BJ (cell line): ENCODE data around the gene SLIT3. TPM values are rescaled to one million over a fixed set of nuclear protein-coding genes. Genes with fewer than 3 reads are reported as not detected.

ENCODE experiments used
- CTCF ChIA-PET: fragments of 350-600 bp; formaldehyde crosslinking; extraction: SDS; loops from one replicate; lab custom pipeline; 2021; ENCODE audit warnings: antibody characterized with exemption, inconsistent platforms; lab: Yijun Ruan, JAX
- POLR2A ChIA-PET: fragments of 300-600 bp; sonication (Branson Sonifier 250); formaldehyde crosslinking; extraction: SDS; loops from one replicate; lab custom pipeline; 2021; ENCODE audit warnings: antibody characterized with exemption; lab: Charles Lee
- DNase-seq: peaks from one replicate; pipeline ENCODE4 v3.0.0-alpha.2; 2011; ENCODE audit warnings: low read depth
- H3K27me3 ChIP-seq: 2 replicates; pipeline ENCODE4 v1.6.0; 2011; ENCODE audit warnings: low read length; ENCODE audit not compliant: control insufficient read depth, insufficient read depth
- H3K36me3 ChIP-seq: 2 replicates; pipeline ENCODE4 v1.5.1; 2011; ENCODE audit warnings: low read length; ENCODE audit not compliant: control insufficient read depth, insufficient read depth
- H3K4me3 ChIP-seq: 2 replicates; pipeline ENCODE4 v1.5.1; 2011; ENCODE audit warnings: low read depth, mild to moderate bottlenecking, control low read depth, low read length
- polyA plus RNA-seq: library from polyadenylated mRNA; depleted of rRNA; stranded (reverse); fragments of >200 nt; gene quantifications from 2 replicates; pipeline ENCODE4 v1.2.3, GENCODE V29; 2011
- TF ChIP-seq, protein P1 (sequence below): IDR thresholded peaks from 2 replicates; pipeline ENCODE4 v1.5.1; 2011; ENCODE audit warnings: low read depth, mild to moderate bottlenecking, control low read depth, inconsistent platforms, low read length, moderate library complexity; ENCODE audit not compliant: insufficient read depth

Gene SLIT3
- polyA plus RNA-seq, 1 experiment = 26.8 TPM

DNA sequence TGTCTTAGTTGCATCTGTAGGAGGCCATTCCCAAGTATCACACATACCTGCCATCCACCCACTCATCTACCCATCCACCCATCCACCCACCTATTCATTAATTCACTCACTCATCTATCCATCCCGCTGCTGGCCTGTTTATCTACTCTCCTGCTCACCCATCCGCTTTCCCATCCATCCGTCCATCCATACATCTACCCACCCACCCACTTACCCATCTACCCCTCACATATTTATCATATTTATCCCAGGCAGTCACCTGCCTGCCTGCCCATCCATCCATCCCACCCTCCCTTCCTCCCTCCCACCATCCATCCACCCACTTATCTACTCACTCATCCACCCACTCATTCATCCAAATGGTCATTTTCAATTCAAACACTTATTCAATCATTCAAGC is 577.9 kb downstream of the SLIT3 start:
- TF ChIP-seq, protein P1, sequence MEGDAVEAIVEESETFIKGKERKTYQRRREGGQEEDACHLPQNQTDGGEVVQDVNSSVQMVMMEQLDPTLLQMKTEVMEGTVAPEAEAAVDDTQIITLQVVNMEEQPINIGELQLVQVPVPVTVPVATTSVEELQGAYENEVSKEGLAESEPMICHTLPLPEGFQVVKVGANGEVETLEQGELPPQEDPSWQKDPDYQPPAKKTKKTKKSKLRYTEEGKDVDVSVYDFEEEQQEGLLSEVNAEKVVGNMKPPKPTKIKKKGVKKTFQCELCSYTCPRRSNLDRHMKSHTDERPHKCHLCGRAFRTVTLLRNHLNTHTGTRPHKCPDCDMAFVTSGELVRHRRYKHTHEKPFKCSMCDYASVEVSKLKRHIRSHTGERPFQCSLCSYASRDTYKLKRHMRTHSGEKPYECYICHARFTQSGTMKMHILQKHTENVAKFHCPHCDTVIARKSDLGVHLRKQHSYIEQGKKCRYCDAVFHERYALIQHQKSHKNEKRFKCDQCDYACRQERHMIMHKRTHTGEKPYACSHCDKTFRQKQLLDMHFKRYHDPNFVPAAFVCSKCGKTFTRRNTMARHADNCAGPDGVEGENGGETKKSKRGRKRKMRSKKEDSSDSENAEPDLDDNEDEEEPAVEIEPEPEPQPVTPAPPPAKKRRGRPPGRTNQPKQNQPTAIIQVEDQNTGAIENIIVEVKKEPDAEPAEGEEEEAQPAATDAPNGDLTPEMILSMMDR = no peak
- Histone ChIP-seq H3K36me3 (peaks cover 1% of the 10 kb centered on the region), H3K27me3 (no peaks in the 10 kb centered on the region), H3K4me3 (no peak overlapping the region)
- ChIA-PET POLR2A (no interaction called here), CTCF (no interaction called here)
- no peak for DNase-seq

GRCh38 chr5:168721966-168722365 is 579.0 kb downstream of the SLIT3 start:
- DNase-seq = no peak
- Histone ChIP-seq H3K27me3 (no peaks in the 10 kb centered on the region), H3K36me3 (peaks cover 1% of the 10 kb centered on the region), H3K4me3 (no peak overlapping the region)
- POLR2A ChIA-PET = no interaction called here
- TF ChIP-seq, protein P1 = no peak
- CTCF ChIA-PET = no interaction called here

- peaks cover 1% of the 10 kb centered on the region for H3K36me3 ChIP-seq
- TF ChIP-seq, protein P1 = no peak
- no peak for DNase-seq
- CTCF ChIA-PET = no interaction called here
- no peaks in the 10 kb centered on the region for H3K27me3 ChIP-seq
- POLR2A ChIA-PET = no interaction called here
- no peak overlapping the region for H3K4me3 ChIP-seq
Observed at GRCh38 chr5:168721002-168721753, 579.8 kb downstream of the SLIT3 start.

- Histone ChIP-seq H3K4me3 (no peak overlapping the region), H3K36me3 (peaks cover 1% of the 10 kb centered on the region), H3K27me3 (no peaks in the 10 kb centered on the region)
- POLR2A ChIA-PET = no interaction called here
- CTCF ChIA-PET = no interaction called here
- DNase-seq = no peak
- TF ChIP-seq, protein P1 = no peak
Observed at GRCh38 chr5:168720575-168720974, 580.4 kb downstream of the SLIT3 start.

DNA sequence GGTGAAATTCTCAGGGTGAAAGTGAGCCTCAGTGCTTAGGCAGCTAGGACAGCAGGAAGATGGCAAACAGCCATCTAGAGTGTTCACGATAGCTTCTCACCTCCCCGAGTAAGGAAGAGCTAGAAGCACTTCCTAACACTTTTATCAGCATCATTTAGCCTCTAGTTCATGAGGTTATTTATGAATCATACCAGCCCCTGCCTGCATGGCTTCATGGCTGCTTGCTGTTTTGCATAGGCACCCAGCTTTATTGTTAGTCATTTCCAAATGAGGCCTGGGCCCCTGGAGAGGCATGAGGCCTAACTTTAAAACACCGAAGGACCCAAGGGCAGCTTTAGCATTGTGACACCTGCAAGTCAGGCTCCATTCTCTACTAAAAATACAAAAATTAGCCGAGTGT is 586.9 kb downstream of the SLIT3 start:
- Histone ChIP-seq H3K27me3 (no peaks in the 10 kb centered on the region), H3K36me3 (peaks cover 2% of the 10 kb centered on the region; the same call in 1 of the 2 replicates), H3K4me3 (no peak overlapping the region)
- POLR2A ChIA-PET = no interaction called here
- CTCF ChIA-PET = interaction anchor here (1.2 kb wide), 2 partner anchors 10 to 34 kb away, joined by 3 read pairs; no protein-coding TSS in a partner anchor
- TF ChIP-seq, protein P1 = no peak
- DNase-seq = no peak
